HL-60 (cell line): ENCODE results near the gene KIFC3.

Experiments used
- DNase-seq, 2 experiments: peaks; one replicate each; pipeline ENCODE4 v3.0.0-alpha.2; 2010 to 2020; ENCODE audit warnings: low read depth in 1 of 2, low spot score in 1 of 2
- H3K27ac ChIP-seq: fragments of 250-450 bp; sonication (Bioruptor Pico); replicated peaks from 2 replicates; pipeline ENCODE4 v1.5.1; 2020; ENCODE audit warnings: mild to moderate bottlenecking, moderate library complexity
- H3K27me3 ChIP-seq: fragments of 250-450 bp; sonication (Bioruptor Pico); 2 replicates; pipeline ENCODE4 v1.5.1; 2021; ENCODE audit warnings: mild to moderate bottlenecking, moderate library complexity; ENCODE audit not compliant: insufficient read depth, poor library complexity, severe bottlenecking
- H3K4me3 ChIP-seq: replicated peaks from 2 replicates; pipeline ENCODE4 v1.5.1; 2011; ENCODE audit warnings: mild to moderate bottlenecking, control low read depth, low read length; ENCODE audit not compliant: insufficient read depth
- CTCF ChIP-seq: IDR thresholded peaks from one replicate; pipeline ENCODE4 v1.5.1; 2011; ENCODE audit warnings: low read length, control low read depth, inconsistent platforms; ENCODE audit not compliant: insufficient read depth
- GABPA ChIP-seq: IDR thresholded peaks from 2 replicates; pipeline ENCODE4 v1.6.1; 2012; ENCODE audit warnings: low read depth
- POLR2AphosphoS5 ChIP-seq: IDR thresholded peaks from 2 replicates; pipeline ENCODE4 v1.6.1; 2012; ENCODE audit warnings: low read depth
- REST ChIP-seq: IDR thresholded peaks from 2 replicates; pipeline ENCODE4 v1.6.1; 2012; ENCODE audit warnings: low read depth; ENCODE audit not compliant: insufficient replicate concordance
- SPI1 ChIP-seq: IDR thresholded peaks from 2 replicates; pipeline ENCODE4 v1.6.1; 2012; ENCODE audit warnings: low read depth, mild to moderate bottlenecking, borderline replicate concordance

The KIFC3 gene

GRCh38 chr16:57842601-57843000 is 40.3 kb upstream of the KIFC3 start:
- TF ChIP-seq POLR2AphosphoS5 (no peak), CTCF (no peak), GABPA (no peak), SPI1 (no peak), REST (no peak)
- Histone ChIP-seq H3K4me3 (no peak overlapping the region), H3K27me3 (no peaks in the 10 kb centered on the region), H3K27ac (no peak overlapping the region)
- no peak for DNase-seq

- no peaks in the 10 kb centered on the region for H3K27me3 ChIP-seq
- no peak for TF ChIP-seq POLR2AphosphoS5
- no peak for TF ChIP-seq REST
- no peak for TF ChIP-seq CTCF
- TF ChIP-seq GABPA, result no peak
- TF ChIP-seq SPI1, result no peak
- H3K4me3 ChIP-seq, result no peak overlapping the region
- H3K27ac ChIP-seq, result no peak overlapping the region
- no peak for DNase-seq
Measured at GRCh38 chr16:57840833-57841232, 38.5 kb upstream of the KIFC3 start.

- TF ChIP-seq POLR2AphosphoS5 (no peak), CTCF (no peak), REST (no peak), SPI1 (no peak), GABPA (no peak)
- H3K27ac ChIP-seq, result no peak overlapping the region
- no peak overlapping the region for H3K4me3 ChIP-seq
- DNase-seq, result no peak
- peaks cover 6% of the 10 kb centered on the region for H3K27me3 ChIP-seq
Measured at GRCh38 chr16:57838161-57838560, 35.9 kb upstream of the KIFC3 start.
